Mesenchymal stem cell (in vitro differentiated cells and primary cell): ENCODE results near the gene MPL.

Source experiments
- DNase-seq: peaks from one replicate; pipeline ENCODE4 v3.0.0-alpha.2; 2013
- H2AFZ ChIP-seq: one replicate; pipeline ENCODE4 v1.6.1; 2013; ENCODE audit warnings: low read depth, mild to moderate bottlenecking, control low read depth, inconsistent platforms, low read length, moderate library complexity
- H2AK5ac ChIP-seq: 2 replicates; pipeline ENCODE4 v1.6.1; 2013; ENCODE audit warnings: low read length, moderate library complexity, mild to moderate bottlenecking, inconsistent platforms; ENCODE audit not compliant: severe bottlenecking
- H2BK120ac ChIP-seq: one replicate; pipeline ENCODE4 v1.6.1; 2013; ENCODE audit warnings: low read depth, mild to moderate bottlenecking, inconsistent platforms, low read length, moderate library complexity
- H2BK12ac ChIP-seq, 2 experiments: one replicate each; pipeline ENCODE4 v1.6.1; 2013; ENCODE audit warnings: inconsistent platforms in 2 of 2, low read length in 2 of 2, mild to moderate bottlenecking in 2 of 2, moderate library complexity in 2 of 2, control low read depth in 1 of 2
- H2BK15ac ChIP-seq: one replicate; pipeline ENCODE4 v1.6.1; 2013; ENCODE audit warnings: mild to moderate bottlenecking, low read depth, inconsistent platforms; ENCODE audit not compliant: poor library complexity, severe bottlenecking
- H2BK5ac ChIP-seq: 2 replicates; pipeline ENCODE4 v1.6.1; 2013; ENCODE audit warnings: low read depth, mild to moderate bottlenecking, low read length, control low read depth, inconsistent platforms; ENCODE audit not compliant: poor library complexity, severe bottlenecking
- H3K14ac ChIP-seq, 2 experiments: one replicate each; pipeline ENCODE4 v1.6.1; 2013; ENCODE audit warnings: inconsistent platforms in 2 of 2, low read length in 2 of 2, control low read depth in 1 of 2, mild to moderate bottlenecking in 1 of 2, moderate library complexity in 1 of 2
- H3K18ac ChIP-seq, 2 experiments: one replicate each; pipeline ENCODE4 v1.6.1; 2013; ENCODE audit warnings: inconsistent platforms in 2 of 2, low read length in 2 of 2, control low read depth in 1 of 2, low read depth in 1 of 2, mild to moderate bottlenecking in 1 of 2
- H3K23ac ChIP-seq, 2 experiments: one replicate each; pipeline ENCODE4 v1.6.1; 2013; ENCODE audit warnings: inconsistent platforms in 2 of 2, low read length in 2 of 2, mild to moderate bottlenecking in 2 of 2, moderate library complexity in 2 of 2, control low read depth in 1 of 2
- H3K27ac ChIP-seq: 2 replicates; pipeline ENCODE4 v1.5.1; 2013; ENCODE audit warnings: mild to moderate bottlenecking, moderate library complexity, low read length, control low read depth, inconsistent platforms; ENCODE audit not compliant: poor library complexity, severe bottlenecking
- H3K27me3 ChIP-seq, 2 experiments: 2 replicates each; pipeline versions ENCODE4 v1.6.1 to v1.7.0; 2013; ENCODE audit warnings: low read length in 2 of 2, mild to moderate bottlenecking in 2 of 2, moderate library complexity in 2 of 2, control low read depth in 1 of 2, inconsistent platforms in 1 of 2; ENCODE audit not compliant: control insufficient read depth in 1 of 2, insufficient read depth in 1 of 2
- H3K36me3 ChIP-seq, 2 experiments: 2 replicates each; pipeline versions ENCODE4 v1.6.1 to v1.7.0; 2013; ENCODE audit warnings: low read length in 2 of 2, control low read depth in 1 of 2, inconsistent platforms in 1 of 2, low read depth in 1 of 2, mild to moderate bottlenecking in 1 of 2; ENCODE audit not compliant: insufficient read depth in 2 of 2, control insufficient read depth in 1 of 2
- H3K4ac ChIP-seq, 2 experiments: one replicate each; pipeline ENCODE4 v1.6.1; 2013; ENCODE audit warnings: inconsistent platforms in 2 of 2, low read length in 2 of 2, mild to moderate bottlenecking in 2 of 2, moderate library complexity in 2 of 2, control low read depth in 1 of 2, low read depth in 1 of 2
- H3K4me1 ChIP-seq: 2 replicates; pipeline ENCODE4 v1.6.1; 2013; ENCODE audit warnings: low read depth, low read length, control low read depth; ENCODE audit not compliant: control insufficient read depth, insufficient read depth
- H3K4me2 ChIP-seq: 2 replicates; pipeline ENCODE4 v1.6.1; 2013; ENCODE audit warnings: low read length, mild to moderate bottlenecking, inconsistent platforms; ENCODE audit not compliant: poor library complexity, severe bottlenecking
- H3K4me3 ChIP-seq, 2 experiments: 2 replicates each; pipeline versions ENCODE4 v1.5.1 to v1.7.0; 2013; ENCODE audit warnings: low read length in 2 of 2, mild to moderate bottlenecking in 2 of 2, control low read depth in 1 of 2, low read depth in 1 of 2; ENCODE audit not compliant: insufficient read depth in 1 of 2
- H3K79me1 ChIP-seq: replicated peaks from 2 replicates; pipeline ENCODE4 v1.6.1; 2013; ENCODE audit warnings: mild to moderate bottlenecking, control low read depth, low read length, inconsistent platforms; ENCODE audit not compliant: poor library complexity, severe bottlenecking
- H3K9ac ChIP-seq: 2 replicates; pipeline ENCODE4 v1.7.0; 2013; ENCODE audit warnings: mild to moderate bottlenecking, low read length, moderate library complexity
- H3K9me3 ChIP-seq: 2 replicates; pipeline ENCODE4 v1.7.0; 2013; ENCODE audit warnings: mild to moderate bottlenecking, low read length; ENCODE audit not compliant: control insufficient read depth
- H4K8ac ChIP-seq: one replicate; pipeline ENCODE4 v1.6.1; 2013; ENCODE audit warnings: inconsistent platforms, mild to moderate bottlenecking, low read length, moderate library complexity
- H4K91ac ChIP-seq: one replicate; pipeline ENCODE4 v1.6.1; 2013; ENCODE audit warnings: mild to moderate bottlenecking, low read length, inconsistent platforms
- WGBS: methylation state at CpG from one replicate; pipeline ENCODE4 v1.1.7; 2013; ENCODE audit warnings: mixed read lengths; 5-methylcytosine and 5-hydroxymethylcytosine counted together

The MPL gene

DNA sequence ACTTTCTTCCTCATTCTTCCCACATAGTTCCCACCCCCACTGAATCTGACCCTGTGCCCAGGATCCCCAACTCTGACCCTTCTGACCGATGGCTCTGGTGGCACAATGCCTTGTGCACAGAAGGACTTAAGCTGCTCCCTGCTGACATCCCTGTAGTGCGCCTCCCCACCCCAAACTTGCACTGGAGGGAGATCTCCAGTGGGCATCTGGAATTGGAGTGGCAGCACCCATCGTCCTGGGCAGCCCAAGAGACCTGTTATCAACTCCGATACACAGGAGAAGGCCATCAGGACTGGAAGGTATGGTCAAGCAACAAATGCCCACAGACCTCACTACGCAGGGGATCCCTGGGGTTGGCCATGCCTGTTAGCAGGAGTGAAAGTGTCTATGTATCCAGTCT, 9.0 kb downstream of the MPL start:
- Histone ChIP-seq H3K14ac (no peak overlapping the region), H2BK120ac (no peak overlapping the region), H3K4me1 (peaks cover 16% of the 10 kb centered on the region), H2BK12ac (no peak overlapping the region), H3K18ac (no peak overlapping the region), H3K27ac (no peak overlapping the region), H3K4me2 (no peak overlapping the region), H3K36me3 (no peaks in the 10 kb centered on the region), H2BK15ac (no peak overlapping the region), H2AK5ac (no peak overlapping the region), H3K9me3 (no peaks in the 10 kb centered on the region), H4K8ac (no peak overlapping the region), H3K4ac (no peak overlapping the region), H2AFZ (no peak overlapping the region), H2BK5ac (no peak overlapping the region), H3K79me1 (no peaks in the 10 kb centered on the region), H3K9ac (no peak overlapping the region), H3K27me3 (no peaks in the 10 kb centered on the region), H3K4me3 (no peak overlapping the region), H4K91ac (peak overlapping the region; percentile 5), H3K23ac (no peak overlapping the region)
- 91% methylated on average over 5 of the region's 5 CpGs for WGBS
- no peak for DNase-seq

DNA sequence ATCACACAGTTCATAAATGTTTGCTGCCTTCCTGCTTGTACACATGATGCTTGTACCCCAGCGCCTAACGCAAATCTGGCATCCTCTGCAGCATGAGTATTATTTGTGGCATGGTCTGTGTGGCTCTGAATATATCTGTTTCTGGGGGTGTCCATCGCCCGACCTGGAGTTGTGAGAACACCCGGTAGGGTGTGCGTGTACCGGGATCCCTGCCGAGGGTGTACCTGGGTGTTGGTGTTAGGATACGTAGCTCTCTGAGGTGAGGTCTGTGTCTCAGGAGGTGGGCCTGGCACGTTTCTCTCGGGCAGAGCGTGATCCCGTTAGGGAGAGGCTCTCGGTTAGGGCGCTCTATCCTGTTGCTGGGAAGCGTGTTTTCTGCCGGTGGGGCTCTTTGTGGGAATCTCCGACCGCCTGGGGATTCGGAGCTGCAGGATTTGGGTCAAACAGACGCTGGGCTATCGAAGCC, 10.8 kb downstream of the MPL start:
- H3K27ac ChIP-seq, result peak overlapping the region; percentile 65
- peak overlapping the region; percentile 91 for H4K8ac ChIP-seq
- no peaks in the 10 kb centered on the region for H3K9me3 ChIP-seq
- no peak overlapping the region for H3K23ac ChIP-seq
- H3K4ac ChIP-seq, result peak overlapping the region in 1 of 2 experiments; percentile 81
- H2BK15ac ChIP-seq, result peak overlapping the region; percentile 76
- peak overlapping the region; percentile 77 to 94 for H3K18ac ChIP-seq
- H3K4me2 ChIP-seq, result peak overlapping the region; percentile 73
- H4K91ac ChIP-seq, result peak overlapping the region; percentile 47
- H3K9ac ChIP-seq, result peak overlapping the region; percentile 74
- H3K4me3 ChIP-seq, result peak overlapping the region; percentile 68 to 78
- H3K79me1 ChIP-seq, result no peaks in the 10 kb centered on the region
- H2BK120ac ChIP-seq, result peak overlapping the region; percentile 6
- H3K27me3 ChIP-seq, result no peaks in the 10 kb centered on the region
- H2BK5ac ChIP-seq, result no peak overlapping the region
- H3K4me1 ChIP-seq, result peaks cover 16% of the 10 kb centered on the region
- no peak overlapping the region for H3K14ac ChIP-seq
- H2BK12ac ChIP-seq, result no peak overlapping the region
- DNase-seq, result no peak
- no peak overlapping the region for H2AK5ac ChIP-seq
- WGBS, result 41% methylated on average over 19 of the region's 22 CpGs
- H3K36me3 ChIP-seq, result no peaks in the 10 kb centered on the region
- H2AFZ ChIP-seq, result peak overlapping the region; percentile 85

DNA sequence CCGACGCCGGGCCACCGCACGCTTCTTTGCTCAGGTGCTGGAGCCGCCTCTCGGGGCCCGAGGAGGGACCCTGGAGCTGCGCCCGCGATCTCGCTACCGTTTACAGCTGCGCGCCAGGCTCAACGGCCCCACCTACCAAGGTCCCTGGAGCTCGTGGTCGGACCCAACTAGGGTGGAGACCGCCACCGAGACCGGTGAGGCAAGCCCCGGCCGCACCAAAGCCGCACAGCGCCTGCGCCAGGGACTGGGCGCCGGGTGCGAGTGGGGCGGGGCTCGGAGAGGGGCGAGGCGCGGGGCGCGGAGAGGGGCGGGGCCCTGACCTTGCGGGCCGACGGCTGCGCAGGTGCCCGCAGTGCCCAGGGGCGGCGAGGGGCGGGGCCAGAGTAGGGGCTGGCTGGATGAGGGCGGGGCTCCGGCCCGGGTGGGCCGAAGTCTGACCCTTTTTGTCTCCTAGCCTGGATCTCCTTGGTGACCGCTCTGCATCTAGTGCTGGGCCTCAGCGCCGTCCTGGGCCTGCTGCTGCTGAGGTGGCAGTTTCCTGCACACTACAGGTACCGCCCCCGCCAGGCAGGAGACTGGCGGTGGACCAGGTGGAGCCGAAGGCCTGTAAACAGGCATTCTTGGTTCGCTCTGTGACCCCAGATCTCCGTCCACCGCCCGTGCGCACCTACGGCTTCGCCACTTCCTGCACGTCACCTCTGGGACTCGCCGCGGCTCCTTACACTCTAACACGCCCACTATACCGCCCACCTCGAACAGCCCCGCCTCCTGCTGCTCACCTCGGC, 11.4 kb downstream of the MPL start:
- Histone ChIP-seq H3K14ac (peak overlapping the region in 1 of 2 experiments; percentile 61), H3K27ac (peak overlapping the region; percentile 90), H3K18ac (peak overlapping the region; percentile 77 to 97), H3K79me1 (no peaks in the 10 kb centered on the region), H4K91ac (peak overlapping the region; percentile 73), H3K4me2 (peak overlapping the region; percentile 73), H2AFZ (peak overlapping the region; percentile 85), H3K9me3 (no peaks in the 10 kb centered on the region), H3K4me1 (peaks cover 16% of the 10 kb centered on the region), H3K27me3 (no peaks in the 10 kb centered on the region), H2BK15ac (peak overlapping the region; percentile 86), H3K23ac (peak overlapping the region in 1 of 2 experiments; percentile 66), H4K8ac (peak overlapping the region; percentile 91), H3K9ac (peak overlapping the region; percentile 74), H3K4me3 (peak overlapping the region; percentile 68 to 78), H2BK120ac (peak overlapping the region; percentile 6), H3K4ac (peak overlapping the region; percentile 81 to 85), H2BK12ac (peak overlapping the region in 1 of 2 experiments; percentile 64), H3K36me3 (no peaks in the 10 kb centered on the region), H2BK5ac (peak overlapping the region; percentile 60), H2AK5ac (no peak overlapping the region)
- peak; percentile 60 for DNase-seq
- WGBS, result 4% methylated on average over 66 of the region's 72 CpGs

DNA sequence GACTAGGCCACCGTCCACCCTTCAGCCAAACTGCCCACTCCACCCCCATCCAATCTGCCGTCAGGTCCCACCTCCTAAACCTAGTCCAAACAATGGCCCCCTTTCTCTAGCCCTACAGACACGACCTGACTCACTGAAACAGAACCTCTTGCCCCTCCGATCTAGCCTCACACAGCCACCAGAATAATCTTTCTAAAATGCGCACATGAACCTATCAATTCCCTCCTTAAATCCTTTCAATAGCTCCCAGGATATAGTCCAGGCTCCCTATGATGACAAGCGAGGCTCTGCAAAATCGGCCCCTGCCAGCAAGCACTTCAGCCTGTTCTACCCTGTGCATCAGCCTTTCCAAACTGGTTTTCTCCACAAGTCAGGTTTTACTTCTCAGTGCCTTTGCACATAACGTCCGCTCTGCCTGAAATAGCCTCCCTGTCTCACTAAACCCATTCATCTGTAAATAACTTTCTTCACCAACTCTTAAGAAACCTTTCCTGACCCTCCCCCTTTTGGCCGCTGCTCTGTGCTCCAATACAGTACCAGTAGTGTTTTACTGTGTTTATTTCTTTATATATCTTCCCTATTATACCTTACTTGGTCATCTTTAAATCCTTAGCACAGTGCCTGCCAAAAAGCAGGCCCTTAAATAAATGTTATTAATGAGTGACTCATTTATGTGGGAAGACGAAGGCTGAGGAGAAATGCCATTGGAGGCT, 12.1 kb downstream of the MPL start:
- Histone ChIP-seq H2BK15ac (peak overlapping the region; percentile 86), H2BK12ac (peak overlapping the region in 1 of 2 experiments; percentile 51), H2AK5ac (peak overlapping the region; percentile 17), H2BK5ac (peak overlapping the region; percentile 5), H3K23ac (peak overlapping the region in 1 of 2 experiments; percentile 66), H3K4me1 (peaks cover 16% of the 10 kb centered on the region), H3K27ac (peak overlapping the region; percentile 90), H4K8ac (peak overlapping the region; percentile 91), H3K4me2 (peak overlapping the region; percentile 73), H3K36me3 (no peaks in the 10 kb centered on the region), H3K4ac (peak overlapping the region; percentile 80 to 85), H3K14ac (peak overlapping the region in 1 of 2 experiments; percentile 61), H3K27me3 (no peaks in the 10 kb centered on the region), H3K79me1 (no peaks in the 10 kb centered on the region), H3K18ac (peak overlapping the region; percentile 77 to 97), H3K9ac (peak overlapping the region; percentile 74), H3K4me3 (peak overlapping the region; percentile 68 to 78), H4K91ac (peak overlapping the region; percentile 73), H2AFZ (peak overlapping the region; percentile 85), H3K9me3 (no peaks in the 10 kb centered on the region), H2BK120ac (no peak overlapping the region)
- 24% methylated on average over 10 of the region's 11 CpGs for WGBS
- DNase-seq, result peak; percentile 58
